Measurements from ENCODE around the gene ZNF446. TPM values are rescaled to one million over a fixed set of nuclear protein-coding genes. Genes with fewer than 3 reads are reported as not detected.
"Not testable (repeated sequence)": the region's sequence is repeated elsewhere in the genome, so short reads cannot be mapped to it uniquely, and the experiment has no call there.

Gene ZNF446
- total RNA-seq, 4 donors from 2014 or later = 12.8 to 25.6 (median 19.6) TPM

- DNase-seq = no peak
- Histone ChIP-seq H3K27me3 (no peaks in the 10 kb centered on the region), H3K4me3 (no peak overlapping the region), H3K27ac (no peak overlapping the region), H3K4me1 (no peaks in the 10 kb centered on the region), H3K36me3 (peaks cover 0 to 17% (median 0%) of the 10 kb centered on the region in 3 donors), H3K9me3 (no peaks in the 10 kb centered on the region)
- no peak for TF ChIP-seq POLR2A (IDR thresholded peaks at IDR 0.05)
- TF ChIP-seq, protein P1, sequence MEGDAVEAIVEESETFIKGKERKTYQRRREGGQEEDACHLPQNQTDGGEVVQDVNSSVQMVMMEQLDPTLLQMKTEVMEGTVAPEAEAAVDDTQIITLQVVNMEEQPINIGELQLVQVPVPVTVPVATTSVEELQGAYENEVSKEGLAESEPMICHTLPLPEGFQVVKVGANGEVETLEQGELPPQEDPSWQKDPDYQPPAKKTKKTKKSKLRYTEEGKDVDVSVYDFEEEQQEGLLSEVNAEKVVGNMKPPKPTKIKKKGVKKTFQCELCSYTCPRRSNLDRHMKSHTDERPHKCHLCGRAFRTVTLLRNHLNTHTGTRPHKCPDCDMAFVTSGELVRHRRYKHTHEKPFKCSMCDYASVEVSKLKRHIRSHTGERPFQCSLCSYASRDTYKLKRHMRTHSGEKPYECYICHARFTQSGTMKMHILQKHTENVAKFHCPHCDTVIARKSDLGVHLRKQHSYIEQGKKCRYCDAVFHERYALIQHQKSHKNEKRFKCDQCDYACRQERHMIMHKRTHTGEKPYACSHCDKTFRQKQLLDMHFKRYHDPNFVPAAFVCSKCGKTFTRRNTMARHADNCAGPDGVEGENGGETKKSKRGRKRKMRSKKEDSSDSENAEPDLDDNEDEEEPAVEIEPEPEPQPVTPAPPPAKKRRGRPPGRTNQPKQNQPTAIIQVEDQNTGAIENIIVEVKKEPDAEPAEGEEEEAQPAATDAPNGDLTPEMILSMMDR (IDR thresholded peaks at IDR 0.05) = no peak
Observed at GRCh38 chr19:58483776-58484175, 7.6 kb downstream of the ZNF446 start.

- not testable (repeated sequence) for H3K4me3 ChIP-seq, H3K27me3 ChIP-seq, DNase-seq, H3K4me1 ChIP-seq, H3K27ac ChIP-seq, H3K9me3 ChIP-seq
- H3K36me3 ChIP-seq = peaks cover 0 to 17% (median 0%) of the 10 kb centered on the region in 3 donors
Observed at GRCh38 chr19:58484349-58484748, 8.2 kb downstream of the ZNF446 start.

DNA sequence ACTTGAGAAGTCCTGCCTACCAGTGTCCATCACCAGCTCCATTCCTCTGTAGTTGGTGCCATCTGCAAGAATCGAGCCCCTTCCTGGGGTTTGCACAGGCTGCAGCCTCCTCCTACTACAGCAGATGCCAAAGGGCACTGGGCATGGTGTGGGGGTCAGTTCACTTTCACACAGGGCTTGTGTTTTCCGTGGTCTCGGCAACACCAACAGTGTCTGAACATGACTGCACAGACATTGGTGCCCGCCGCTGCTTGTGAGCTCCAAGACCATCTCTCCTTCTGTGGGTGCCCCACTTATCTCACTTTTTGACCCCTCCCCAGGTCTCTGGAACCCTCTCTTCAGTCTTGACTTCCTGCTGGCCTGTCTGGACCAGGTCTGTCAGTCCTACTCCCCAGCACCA lies 15.2 kb downstream of the ZNF446 start:
- H3K27ac ChIP-seq = no peak overlapping the region
- no peak overlapping the region for H3K4me3 ChIP-seq
- H3K9me3 ChIP-seq = no peaks in the 10 kb centered on the region
- DNase-seq = no peak
- H3K27me3 ChIP-seq = no peaks in the 10 kb centered on the region
- H3K4me1 ChIP-seq = no peaks in the 10 kb centered on the region
- no peak for TF ChIP-seq POLR2A (IDR thresholded peaks at IDR 0.05)
- TF ChIP-seq, protein P1 (IDR thresholded peaks at IDR 0.05) = no peak
- H3K36me3 ChIP-seq = no peaks in the 10 kb centered on the region

GRCh38 chr19:58492265-58492664 lies 16.1 kb downstream of the ZNF446 start:
- no peak overlapping the region for H3K4me3 ChIP-seq
- H3K27ac ChIP-seq = no peak overlapping the region
- no peaks in the 10 kb centered on the region for H3K27me3 ChIP-seq
- no peak for DNase-seq
- no peaks in the 10 kb centered on the region for H3K36me3 ChIP-seq
- TF ChIP-seq, protein P1 (IDR thresholded peaks at IDR 0.05) = no peak
- no peak for TF ChIP-seq POLR2A (IDR thresholded peaks at IDR 0.05)
- no peaks in the 10 kb centered on the region for H3K9me3 ChIP-seq
- no peaks in the 10 kb centered on the region for H3K4me1 ChIP-seq

DNA sequence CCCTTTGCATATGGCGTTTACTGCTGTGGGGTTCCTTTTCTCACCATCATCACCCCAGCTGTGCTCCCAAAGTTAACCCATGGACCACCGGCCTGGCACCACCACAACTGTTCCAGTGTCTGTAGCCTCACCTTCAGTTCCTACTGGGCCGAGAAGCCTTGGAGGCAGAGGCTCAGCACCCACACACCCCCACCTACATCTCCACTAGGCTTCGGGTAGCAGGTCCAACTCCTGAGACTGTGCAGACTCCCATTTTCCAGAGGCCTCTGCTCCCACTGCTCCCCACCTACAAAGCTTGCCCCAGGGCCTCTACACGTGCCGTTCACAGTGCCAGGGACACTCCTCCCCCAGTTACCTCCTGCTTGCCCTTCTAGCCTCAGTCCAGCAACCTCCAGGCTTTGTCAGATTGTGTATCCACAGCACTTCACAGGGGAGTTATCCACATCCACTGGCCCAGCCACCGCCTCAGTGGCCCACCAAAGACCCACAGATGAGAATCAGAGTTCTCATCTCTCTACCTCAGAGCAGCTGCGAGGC lies 21.6 kb downstream of the ZNF446 start:
- Histone ChIP-seq H3K9me3 (peaks cover 0 to 5% (median 0%) of the 10 kb centered on the region in 4 donors), H3K27me3 (no peaks in the 10 kb centered on the region), H3K4me3 (no peak overlapping the region), H3K4me1 (peaks cover 0 to 10% (median 6%) of the 10 kb centered on the region in 4 donors), H3K36me3 (no peaks in the 10 kb centered on the region), H3K27ac (no peak overlapping the region)
- no peak for DNase-seq
- TF ChIP-seq, protein P1 (IDR thresholded peaks at IDR 0.05) = no peak
- TF ChIP-seq POLR2A (IDR thresholded peaks at IDR 0.05) = no peak

DNA sequence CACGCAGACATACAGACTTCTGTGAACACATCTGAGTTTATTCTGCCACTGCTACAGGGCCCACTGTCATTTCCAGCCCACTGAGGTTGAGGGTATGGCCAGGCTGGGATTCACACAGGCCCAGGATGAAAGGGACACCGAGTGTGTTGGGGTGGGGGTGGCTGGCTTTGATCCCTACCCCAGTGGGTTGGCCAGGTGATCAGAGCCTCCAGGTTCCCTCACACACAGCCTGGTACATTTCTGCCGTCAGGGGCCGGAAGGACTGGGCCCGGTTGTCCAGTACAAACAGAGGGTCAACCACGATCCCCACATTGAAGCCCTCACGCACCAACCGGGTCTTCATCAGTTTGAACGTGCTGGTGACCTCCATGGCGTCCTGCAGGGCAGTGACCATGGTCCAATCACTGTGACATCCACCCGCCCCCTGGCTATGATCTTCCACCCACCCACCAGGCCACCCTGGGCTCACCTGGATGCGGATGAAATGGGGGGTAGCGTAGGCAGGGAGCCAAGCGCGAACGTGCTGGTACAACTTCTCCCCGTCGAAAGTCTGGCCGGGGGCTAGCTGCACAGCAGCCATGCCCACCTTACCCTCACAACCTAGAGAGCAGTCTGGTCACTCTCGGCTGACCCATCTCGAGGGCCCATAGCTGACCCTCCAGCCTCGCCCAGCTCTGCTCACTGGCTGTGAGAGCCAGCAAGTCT lies 22.3 kb downstream of the ZNF446 start:
- no peaks in the 10 kb centered on the region for H3K36me3 ChIP-seq
- H3K9me3 ChIP-seq = peaks cover 0 to 5% (median 0%) of the 10 kb centered on the region in 4 donors
- no peak for DNase-seq
- no peaks in the 10 kb centered on the region for H3K27me3 ChIP-seq
- TF ChIP-seq, protein P1 (IDR thresholded peaks at IDR 0.05) = no peak
- no peak for TF ChIP-seq POLR2A (IDR thresholded peaks at IDR 0.05)
- peak overlapping the region; percentile 37 to 60 (median 47) for H3K4me3 ChIP-seq
- H3K27ac ChIP-seq = peak overlapping the region in 3 of 4 donors; percentile 52 to 81 (median 62)
- peaks cover 0 to 10% (median 6%) of the 10 kb centered on the region in 4 donors for H3K4me1 ChIP-seq

Measured in Peyer's patch (tissue), 4 donors.